IPS-15b (cell line): ENCODE measurements around the gene SLC10A2.
"Not testable (repeated sequence)": the region's sequence is repeated elsewhere in the genome, so short reads cannot be mapped to it uniquely, and the experiment has no call there.

Experiments used
- H3K27me3 ChIP-seq: one replicate; pipeline ENCODE4 v1.6.1; 2013; ENCODE audit warnings: low read length; ENCODE audit not compliant: control insufficient read depth, insufficient read depth
- H3K36me3 ChIP-seq: one replicate; pipeline ENCODE4 v1.6.1; 2013; ENCODE audit warnings: low read length; ENCODE audit not compliant: control insufficient read depth, insufficient read depth
- H3K4me1 ChIP-seq: one replicate; pipeline ENCODE4 v1.6.1; 2013; ENCODE audit warnings: mild to moderate bottlenecking, low read length; ENCODE audit not compliant: control insufficient read depth, insufficient read depth
- H3K4me3 ChIP-seq: one replicate; pipeline ENCODE4 v1.5.1; 2013; ENCODE audit warnings: low read depth, low read length
- H3K9ac ChIP-seq: one replicate; pipeline ENCODE4 v1.6.1; 2013; ENCODE audit warnings: low read depth, mild to moderate bottlenecking, low read length
- H3K9me3 ChIP-seq: one replicate; pipeline ENCODE4 v1.6.1; 2013; ENCODE audit warnings: mild to moderate bottlenecking, low read length; ENCODE audit not compliant: control insufficient read depth, insufficient read depth

SLC10A2 gene

GRCh38 chr13:103066079-103066780, at the start of gene SLC10A2:
SLC10A2 (minus strand) TSS chr13:103066417; CDS start chr13:103066249, 168 bp downstream.
- H3K27me3 ChIP-seq = no peaks in the 10 kb centered on the region
- H3K9me3 ChIP-seq = no peaks in the 10 kb centered on the region
- H3K4me3 ChIP-seq = no peak within 1 kb of the TSS
- H3K36me3 ChIP-seq = no peaks in the 10 kb centered on the region
- H3K9ac ChIP-seq = no peak within 1 kb of the TSS
- peaks cover 20% of the 10 kb centered on the region for H3K4me1 ChIP-seq

GRCh38 chr13:103107580-103107979, 41.4 kb upstream of the SLC10A2 start:
- no peaks in the 10 kb centered on the region for H3K4me1 ChIP-seq
- H3K9ac ChIP-seq = no peak overlapping the region
- H3K36me3 ChIP-seq = no peaks in the 10 kb centered on the region
- H3K9me3 ChIP-seq = no peaks in the 10 kb centered on the region
- H3K27me3 ChIP-seq = no peaks in the 10 kb centered on the region
- H3K4me3 ChIP-seq = no peak overlapping the region

GRCh38 chr13:103104340-103104739, 38.1 kb upstream of the SLC10A2 start:
- Histone ChIP-seq H3K27me3 (no peaks in the 10 kb centered on the region), H3K4me1 (no peaks in the 10 kb centered on the region), H3K4me3 (no peak overlapping the region), H3K36me3 (no peaks in the 10 kb centered on the region), H3K9ac (no peak overlapping the region), H3K9me3 (no peaks in the 10 kb centered on the region)

- H3K9ac ChIP-seq, H3K4me1 ChIP-seq: not testable (repeated sequence)
Measured at GRCh38 chr13:103103456-103103855, 37.2 kb upstream of the SLC10A2 start.

GRCh38 chr13:103102482-103102881, 36.3 kb upstream of the SLC10A2 start:
- Histone ChIP-seq H3K27me3 (no peaks in the 10 kb centered on the region), H3K9me3 (no peaks in the 10 kb centered on the region), H3K4me1 (no peaks in the 10 kb centered on the region), H3K36me3 (no peaks in the 10 kb centered on the region), H3K9ac (no peak overlapping the region), H3K4me3 (no peak overlapping the region)

More at GRCh38 chr13:103103456-103103855, 37.2 kb upstream of the SLC10A2 start:
- H3K4me3 ChIP-seq, H3K36me3 ChIP-seq, H3K9me3 ChIP-seq, H3K27me3 ChIP-seq: not testable (repeated sequence)

GRCh38 chr13:103101901-103102300, 35.7 kb upstream of the SLC10A2 start:
- Histone ChIP-seq H3K27me3 (no peaks in the 10 kb centered on the region), H3K4me1 (no peaks in the 10 kb centered on the region), H3K36me3 (no peaks in the 10 kb centered on the region), H3K9ac (no peak overlapping the region), H3K4me3 (no peak overlapping the region), H3K9me3 (no peaks in the 10 kb centered on the region)

GRCh38 chr13:103101500-103101899, 35.3 kb upstream of the SLC10A2 start:
- H3K9ac ChIP-seq = no peak overlapping the region
- no peaks in the 10 kb centered on the region for H3K36me3 ChIP-seq
- no peaks in the 10 kb centered on the region for H3K27me3 ChIP-seq
- H3K4me3 ChIP-seq = no peak overlapping the region
- no peaks in the 10 kb centered on the region for H3K9me3 ChIP-seq
- no peaks in the 10 kb centered on the region for H3K4me1 ChIP-seq

- Histone ChIP-seq H3K27me3 (no peaks in the 10 kb centered on the region), H3K36me3 (no peaks in the 10 kb centered on the region), H3K4me1 (no peaks in the 10 kb centered on the region), H3K9ac (no peak overlapping the region), H3K4me3 (no peak overlapping the region), H3K9me3 (no peaks in the 10 kb centered on the region)
Measured at GRCh38 chr13:103100830-103101229, 34.6 kb upstream of the SLC10A2 start.

GRCh38 chr13:103099722-103100293, 33.6 kb upstream of the SLC10A2 start:
- Histone ChIP-seq H3K4me1 (no peaks in the 10 kb centered on the region), H3K36me3 (no peaks in the 10 kb centered on the region), H3K4me3 (no peak overlapping the region), H3K9me3 (no peaks in the 10 kb centered on the region), H3K27me3 (no peaks in the 10 kb centered on the region), H3K9ac (no peak overlapping the region)

- H3K4me3 ChIP-seq = no peak overlapping the region
- no peaks in the 10 kb centered on the region for H3K27me3 ChIP-seq
- no peaks in the 10 kb centered on the region for H3K36me3 ChIP-seq
- peaks cover 4% of the 10 kb centered on the region for H3K9me3 ChIP-seq
- H3K9ac ChIP-seq = no peak overlapping the region
- no peaks in the 10 kb centered on the region for H3K4me1 ChIP-seq
Measured at GRCh38 chr13:103098535-103098934, 32.3 kb upstream of the SLC10A2 start.

GRCh38 chr13:103097366-103097928, 31.2 kb upstream of the SLC10A2 start:
- no peak overlapping the region for H3K4me3 ChIP-seq

GRCh38 chr13:103093649-103094048, 27.4 kb upstream of the SLC10A2 start:
- H3K27me3 ChIP-seq, H3K36me3 ChIP-seq, H3K9me3 ChIP-seq, H3K4me3 ChIP-seq, H3K4me1 ChIP-seq, H3K9ac ChIP-seq: not testable (repeated sequence)

More at GRCh38 chr13:103097366-103097928, 31.2 kb upstream of the SLC10A2 start:
- no peaks in the 10 kb centered on the region for H3K36me3 ChIP-seq
- no peak overlapping the region for H3K9ac ChIP-seq
- peaks cover 6% of the 10 kb centered on the region for H3K9me3 ChIP-seq
- no peaks in the 10 kb centered on the region for H3K4me1 ChIP-seq
- no peaks in the 10 kb centered on the region for H3K27me3 ChIP-seq
